ENCODE measurements around the gene IHH. TPM values are rescaled to one million over a fixed set of nuclear protein-coding genes. Genes with fewer than 3 reads are reported as not detected.

The IHH gene
- total RNA-seq, 6 experiments from 2014 or later, result 0.42 to 3.9 (median 1.1) TPM

- Histone ChIP-seq H3K4me3 (no peak overlapping the region), H3K27ac (no peak overlapping the region), H3K9me3 (no peaks in the 10 kb centered on the region), H3K27me3 (no peaks in the 10 kb centered on the region), H3K36me3 (peaks cover 0 to 26% (median 0%) of the 10 kb centered on the region in 4 donors), H3K4me1 (peaks cover 0 to 20% (median 5%) of the 10 kb centered on the region in 4 donors)
- DNase-seq, result no peak
- 100% methylated on average over 2 of the region's 3 CpGs for WGBS (ENCODE audit: insufficient coverage, low coverage, low lambda C conversion rate, missing lambda C conversion rate)
- intact Hi-C loops (cut with DNase I), result no loop called here
- no peak for TF ChIP-seq CTCF (IDR thresholded peaks at IDR 0.05)
- TF ChIP-seq POLR2A (IDR thresholded peaks at IDR 0.05), result no peak
- ATAC-seq, result peak in 2 of 4 donors; percentile 21 to 54
Measured at GRCh38 chr2:219076253-219076652, 15.5 kb upstream of the IHH start.

GRCh38 chr2:219073413-219074129, 12.8 kb upstream of the IHH start:
- Histone ChIP-seq H3K9me3 (no peaks in the 10 kb centered on the region), H3K27me3 (no peaks in the 10 kb centered on the region), H3K27ac (no peak overlapping the region), H3K36me3 (peaks cover 0 to 26% (median 0%) of the 10 kb centered on the region in 4 donors), H3K4me3 (no peak overlapping the region), H3K4me1 (peaks cover 0 to 11% (median 5%) of the 10 kb centered on the region in 4 donors)
- WGBS (ENCODE audit: insufficient coverage, low coverage, low lambda C conversion rate, missing lambda C conversion rate), result 45% methylated on average over 12 of the region's 14 CpGs
- TF ChIP-seq POLR2A (IDR thresholded peaks at IDR 0.05) (no peak), CTCF (IDR thresholded peaks at IDR 0.05) (peak; percentile 49 to 75 (median 60))
- ATAC-seq, result peak; percentile 74 to 81 (median 78)
- intact Hi-C loops (cut with DNase I), result loop anchor here in 1 of 2 donors (5.0 kb wide), 1 partner anchor 44 kb away; no protein-coding TSS in a partner anchor
- no peak for DNase-seq

- ATAC-seq (no peak), DNase-seq (no peak)
- peaks cover 0 to 11% (median 5%) of the 10 kb centered on the region in 4 donors for H3K4me1 ChIP-seq
- no peak overlapping the region for H3K27ac ChIP-seq
- intact Hi-C loops (cut with DNase I), result loop anchor here in 1 of 2 donors (5.0 kb wide), 1 partner anchor 45 kb away; no protein-coding TSS in a partner anchor
- H3K4me3 ChIP-seq, result no peak overlapping the region
- no peaks in the 10 kb centered on the region for H3K27me3 ChIP-seq
- peaks cover 0 to 26% (median 0%) of the 10 kb centered on the region in 4 donors for H3K36me3 ChIP-seq
- TF ChIP-seq POLR2A (IDR thresholded peaks at IDR 0.05), result no peak
- TF ChIP-seq CTCF (IDR thresholded peaks at IDR 0.05), result no peak
- no peaks in the 10 kb centered on the region for H3K9me3 ChIP-seq
- WGBS (ENCODE audit: insufficient coverage, low coverage, low lambda C conversion rate, missing lambda C conversion rate), result 89% methylated on average over 9 of the region's 9 CpGs
Measured at GRCh38 chr2:219072741-219073250, 12.1 kb upstream of the IHH start.

- ATAC-seq (peak; percentile 50 to 69 (median 59)), DNase-seq (no peak)
- H3K36me3 ChIP-seq, result peaks cover 0 to 14% (median 0%) of the 10 kb centered on the region in 4 donors
- H3K4me1 ChIP-seq, result peaks cover 0 to 11% (median 5%) of the 10 kb centered on the region in 4 donors
- no peaks in the 10 kb centered on the region for H3K27me3 ChIP-seq
- no peak overlapping the region for H3K4me3 ChIP-seq
- WGBS (ENCODE audit: insufficient coverage, low coverage, low lambda C conversion rate, missing lambda C conversion rate), result 49% methylated on average over 5 of the region's 6 CpGs
- no peaks in the 10 kb centered on the region for H3K9me3 ChIP-seq
- intact Hi-C loops (cut with DNase I), result loop anchor here in 1 of 2 donors (5.0 kb wide), 1 partner anchor 46 kb away; no protein-coding TSS in a partner anchor
- H3K27ac ChIP-seq, result no peak overlapping the region
- TF ChIP-seq CTCF (IDR thresholded peaks at IDR 0.05) (no peak), POLR2A (IDR thresholded peaks at IDR 0.05) (no peak)
Measured at GRCh38 chr2:219071131-219071816, 10.6 kb upstream of the IHH start.

All from right lobe of liver (tissue), 6 donors.